ENCODE results near the gene PJA1. TPM values are rescaled to one million over a fixed set of nuclear protein-coding genes. Genes with fewer than 3 reads are reported as not detected.

PJA1 gene
- total RNA-seq, 1 donor from 2014 or later, result 11.3 TPM

GRCh38 chrX:69120476-69120875 is 44.8 kb downstream of the PJA1 start:
- Mint-ChIP-seq H3K27me3 (ENCODE audit: unreplicated experiment) (no peaks in the 10 kb centered on the region), H3K4me3 (ENCODE audit: unreplicated experiment) (no peak overlapping the region), H3K9me3 (ENCODE audit: unreplicated experiment) (no peaks in the 10 kb centered on the region), H3K36me3 (ENCODE audit: low read depth, unreplicated experiment) (no peaks in the 10 kb centered on the region), H3K27ac (ENCODE audit: unreplicated experiment) (no peak overlapping the region), H3K4me1 (ENCODE audit: unreplicated experiment) (no peaks in the 10 kb centered on the region)
- TF ChIP-seq, protein P1, sequence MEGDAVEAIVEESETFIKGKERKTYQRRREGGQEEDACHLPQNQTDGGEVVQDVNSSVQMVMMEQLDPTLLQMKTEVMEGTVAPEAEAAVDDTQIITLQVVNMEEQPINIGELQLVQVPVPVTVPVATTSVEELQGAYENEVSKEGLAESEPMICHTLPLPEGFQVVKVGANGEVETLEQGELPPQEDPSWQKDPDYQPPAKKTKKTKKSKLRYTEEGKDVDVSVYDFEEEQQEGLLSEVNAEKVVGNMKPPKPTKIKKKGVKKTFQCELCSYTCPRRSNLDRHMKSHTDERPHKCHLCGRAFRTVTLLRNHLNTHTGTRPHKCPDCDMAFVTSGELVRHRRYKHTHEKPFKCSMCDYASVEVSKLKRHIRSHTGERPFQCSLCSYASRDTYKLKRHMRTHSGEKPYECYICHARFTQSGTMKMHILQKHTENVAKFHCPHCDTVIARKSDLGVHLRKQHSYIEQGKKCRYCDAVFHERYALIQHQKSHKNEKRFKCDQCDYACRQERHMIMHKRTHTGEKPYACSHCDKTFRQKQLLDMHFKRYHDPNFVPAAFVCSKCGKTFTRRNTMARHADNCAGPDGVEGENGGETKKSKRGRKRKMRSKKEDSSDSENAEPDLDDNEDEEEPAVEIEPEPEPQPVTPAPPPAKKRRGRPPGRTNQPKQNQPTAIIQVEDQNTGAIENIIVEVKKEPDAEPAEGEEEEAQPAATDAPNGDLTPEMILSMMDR (IDR thresholded peaks at IDR 0.05; ENCODE audit: unreplicated experiment), result no peak
- no peak for DNase-seq (ENCODE audit: low spot score)

DNA sequence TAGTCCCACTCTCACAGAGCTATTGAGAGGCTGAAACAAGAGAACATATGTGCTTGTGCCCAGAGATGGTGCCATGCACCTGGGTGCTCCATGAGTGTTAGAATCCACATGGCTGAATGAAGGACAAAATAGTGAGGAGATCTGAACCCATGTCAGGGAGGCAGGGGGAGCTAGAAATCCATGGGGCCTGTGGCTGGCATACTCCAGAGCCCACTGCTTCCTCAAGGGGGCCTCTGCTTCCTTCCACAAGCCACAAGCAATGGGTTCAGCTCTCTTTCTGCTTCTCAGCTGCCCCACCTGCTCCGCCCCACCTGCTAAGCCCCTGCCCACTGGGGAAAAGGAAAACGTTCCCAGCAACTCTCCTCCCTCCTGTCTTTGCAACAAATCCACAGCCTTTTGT is 46.1 kb downstream of the PJA1 start:
- TF ChIP-seq, protein P1 (IDR thresholded peaks at IDR 0.05; ENCODE audit: unreplicated experiment), result no peak
- Mint-ChIP-seq H3K36me3 (ENCODE audit: low read depth, unreplicated experiment) (no peaks in the 10 kb centered on the region), H3K27me3 (ENCODE audit: unreplicated experiment) (no peaks in the 10 kb centered on the region), H3K9me3 (ENCODE audit: unreplicated experiment) (no peaks in the 10 kb centered on the region), H3K4me1 (ENCODE audit: unreplicated experiment) (no peaks in the 10 kb centered on the region), H3K27ac (ENCODE audit: unreplicated experiment) (no peak overlapping the region), H3K4me3 (ENCODE audit: unreplicated experiment) (no peak overlapping the region)
- no peak for DNase-seq (ENCODE audit: low spot score)

DNA sequence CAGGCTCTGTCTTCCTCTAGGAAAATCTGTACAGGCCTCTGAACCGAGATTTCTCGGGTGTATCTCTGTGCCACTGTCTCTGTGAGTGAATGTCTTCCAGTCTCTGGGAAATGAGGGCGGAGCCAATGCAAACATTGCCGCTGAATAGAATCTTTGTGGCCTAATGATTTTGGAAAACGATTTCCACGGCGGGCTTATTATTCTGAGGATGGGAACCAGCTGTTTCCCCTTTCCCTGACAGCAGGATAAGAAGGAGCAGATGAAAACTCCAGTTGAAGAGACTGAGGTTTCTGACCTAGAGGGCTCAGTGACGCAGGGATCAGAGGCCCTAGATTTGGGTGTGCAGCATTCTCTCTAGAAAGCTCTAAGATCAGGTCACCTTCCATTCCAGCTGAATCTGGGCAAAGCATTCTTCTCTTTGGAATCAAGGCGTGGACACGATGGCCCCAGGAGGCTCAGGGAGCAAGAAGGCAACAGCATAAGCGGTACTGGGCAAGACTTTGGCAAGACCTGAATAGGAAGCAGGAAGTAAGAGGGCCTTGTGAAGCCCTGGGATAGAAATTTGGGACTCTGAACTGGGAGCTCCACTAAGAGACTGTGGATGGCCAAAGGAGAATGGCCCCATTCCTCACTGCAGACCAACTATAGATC is 47.3 kb downstream of the PJA1 start:
- no peaks in the 10 kb centered on the region for H3K4me1 Mint-ChIP-seq (ENCODE audit: unreplicated experiment)
- no peaks in the 10 kb centered on the region for H3K36me3 Mint-ChIP-seq (ENCODE audit: low read depth, unreplicated experiment)
- H3K27me3 Mint-ChIP-seq (ENCODE audit: unreplicated experiment), result no peaks in the 10 kb centered on the region
- no peak overlapping the region for H3K4me3 Mint-ChIP-seq (ENCODE audit: unreplicated experiment)
- no peaks in the 10 kb centered on the region for H3K9me3 Mint-ChIP-seq (ENCODE audit: unreplicated experiment)
- DNase-seq (ENCODE audit: low spot score), result no peak
- TF ChIP-seq, protein P1 (IDR thresholded peaks at IDR 0.05; ENCODE audit: unreplicated experiment), result no peak
- H3K27ac Mint-ChIP-seq (ENCODE audit: unreplicated experiment), result no peak overlapping the region

GRCh38 chrX:69116077-69116476 is 49.2 kb downstream of the PJA1 start:
- Mint-ChIP-seq H3K27me3 (ENCODE audit: unreplicated experiment) (no peaks in the 10 kb centered on the region), H3K4me1 (ENCODE audit: unreplicated experiment) (no peaks in the 10 kb centered on the region), H3K27ac (ENCODE audit: unreplicated experiment) (no peak overlapping the region), H3K36me3 (ENCODE audit: low read depth, unreplicated experiment) (no peaks in the 10 kb centered on the region), H3K9me3 (ENCODE audit: unreplicated experiment) (no peaks in the 10 kb centered on the region), H3K4me3 (ENCODE audit: unreplicated experiment) (no peak overlapping the region)
- no peak for DNase-seq (ENCODE audit: low spot score)
- TF ChIP-seq, protein P1 (IDR thresholded peaks at IDR 0.05; ENCODE audit: unreplicated experiment), result no peak

DNA sequence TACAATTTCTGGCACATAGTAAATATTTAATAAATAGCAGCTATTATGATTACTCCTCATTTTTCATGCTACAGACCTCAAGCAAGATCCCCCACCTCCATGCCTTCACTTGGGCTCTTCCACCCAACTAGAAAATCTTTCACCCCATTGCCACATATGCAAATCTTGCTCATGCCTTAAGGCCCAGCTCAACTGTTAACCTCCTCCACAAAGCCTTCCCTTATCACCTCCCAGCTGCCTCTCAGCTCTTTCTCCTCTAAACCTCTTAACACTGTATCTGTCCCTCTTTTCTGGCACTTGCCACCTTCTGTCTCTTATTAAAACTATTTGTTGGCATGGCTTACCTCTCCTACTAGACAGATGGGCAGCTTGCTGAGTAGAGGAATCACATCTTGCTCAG is 51.5 kb downstream of the PJA1 start:
- Mint-ChIP-seq H3K4me1 (ENCODE audit: unreplicated experiment) (peaks cover 4% of the 10 kb centered on the region), H3K4me3 (ENCODE audit: unreplicated experiment) (no peak overlapping the region), H3K27ac (ENCODE audit: unreplicated experiment) (no peak overlapping the region), H3K27me3 (ENCODE audit: unreplicated experiment) (no peaks in the 10 kb centered on the region), H3K9me3 (ENCODE audit: unreplicated experiment) (no peaks in the 10 kb centered on the region), H3K36me3 (ENCODE audit: low read depth, unreplicated experiment) (no peaks in the 10 kb centered on the region)
- no peak for DNase-seq (ENCODE audit: low spot score)
- TF ChIP-seq, protein P1 (IDR thresholded peaks at IDR 0.05; ENCODE audit: unreplicated experiment), result no peak

All from endothelial cell (in vitro differentiated cells).